K562 (cell line): Measurements from ENCODE around the gene ROMO1. TPM values are rescaled to one million over a fixed set of nuclear protein-coding genes. Genes with fewer than 3 reads are reported as not detected.

Experiments
- CBFB ChIP-seq: sonication (generic); formaldehyde crosslinking; IDR thresholded peaks from 2 replicates; pipeline ENCODE4 v1.4.0; 2020; ENCODE audit warnings: mild to moderate bottlenecking, missing genetic modification reagents
- CCNT2 ChIP-seq: IDR thresholded peaks from 2 replicates; pipeline ENCODE4 v1.6.1; 2011; ENCODE audit warnings: borderline replicate concordance, low read depth, mild to moderate bottlenecking, moderate library complexity, mixed read lengths, low read length; ENCODE audit not compliant: insufficient read length; ENCODE audit errors: extremely low read depth
- E2F1 ChIP-seq: sonication (generic); formaldehyde crosslinking; IDR thresholded peaks from 2 replicates; pipeline ENCODE4 v1.8.1; 2023; ENCODE audit warnings: mild to moderate bottlenecking, missing genetic modification reagents, moderate library complexity
- GTF2B ChIP-seq: IDR thresholded peaks from 2 replicates; pipeline ENCODE4 v1.6.1; 2011; ENCODE audit not compliant: insufficient read length; ENCODE audit errors: extremely low read depth
- HDAC6 ChIP-seq: IDR thresholded peaks from 2 replicates; pipeline ENCODE4 v1.6.1; 2012; ENCODE audit warnings: low read depth, mild to moderate bottlenecking, control low read depth, inconsistent platforms, low read length, moderate library complexity
- NONO ChIP-seq, 2 experiments: fragments of 200-400 bp in 1 of 2; fragments of 450-650 bp in 1 of 2; formaldehyde crosslinking in 1 of 2; IDR thresholded peaks; 2 replicates each; pipeline ENCODE4 v1.6.1; 2017; ENCODE audit warnings: low read depth in 2 of 2, mild to moderate bottlenecking in 2 of 2, moderate library complexity in 2 of 2, low read length in 1 of 2
- PHF8 ChIP-seq: fragments of 200-600 bp; sonication (generic); IDR thresholded peaks from 2 replicates; pipeline ENCODE4 v1.6.1; 2012; ENCODE audit warnings: mixed run types, mild to moderate bottlenecking, inconsistent platforms, low read length, moderate library complexity, borderline replicate concordance
- POLR2B ChIP-seq: fragments of 450-650 bp; IDR thresholded peaks from 2 replicates; pipeline ENCODE4 v1.6.1; 2018; ENCODE audit warnings: low read depth; ENCODE audit not compliant: partially characterized antibody
- POU5F1 ChIP-seq: fragments of 150-350 bp; IDR thresholded peaks from 2 replicates; pipeline ENCODE4 v1.6.1; 2014; ENCODE audit warnings: borderline replicate concordance, low read length, low read depth, mild to moderate bottlenecking; ENCODE audit not compliant: partially characterized antibody
- RBM22 ChIP-seq: fragments of 200-400 bp; formaldehyde crosslinking; IDR thresholded peaks from 2 replicates; pipeline ENCODE4 v1.6.1; 2018; ENCODE audit warnings: low read length, low read depth; ENCODE audit not compliant: poor library complexity, severe bottlenecking
- SIN3A ChIP-seq, 2 experiments: fragments of 150-350 bp in 1 of 2; IDR thresholded peaks; 2 replicates each; pipeline ENCODE4 v1.6.1; 2011 to 2016; ENCODE audit warnings: borderline replicate concordance in 2 of 2, low read depth in 2 of 2, low read length in 2 of 2, mild to moderate bottlenecking in 2 of 2, moderate library complexity in 2 of 2; ENCODE audit not compliant: control insufficient read depth in 1 of 2
- TCF15 ChIP-seq: fragments of 250-450 bp; sonication (Bioruptor Pico); IDR thresholded peaks from 2 replicates; pipeline ENCODE4 v1.8.0; 2022; ENCODE audit warnings: moderate library complexity, mild to moderate bottlenecking, inconsistent platforms
- U2AF1 ChIP-seq: fragments of 200-400 bp; formaldehyde crosslinking; optimal IDR thresholded peaks from 2 replicates; pipeline ENCODE3; 2017; ENCODE audit warnings: mild to moderate bottlenecking, low read depth, low read length, moderate library complexity
- U2AF2 ChIP-seq: fragments of 200-400 bp; formaldehyde crosslinking; optimal IDR thresholded peaks from 2 replicates; pipeline ENCODE3; 2017; ENCODE audit warnings: low read depth, mild to moderate bottlenecking, low read length
- VEZF1 ChIP-seq: fragments of 200-800 bp; sonication (Bioruptor generic); IDR thresholded peaks from 2 replicates; pipeline ENCODE4 v1.6.1; 2017; ENCODE audit warnings: missing genetic modification characterization, missing compliant biosample characterization
- ZFP30 ChIP-seq: fragments of 250-450 bp; sonication (Bioruptor Pico); IDR thresholded peaks from 2 replicates; pipeline ENCODE4 v1.8.0; 2022; ENCODE audit warnings: moderate library complexity, mild to moderate bottlenecking, inconsistent platforms, borderline replicate concordance
- ZNF212 ChIP-seq: fragments of 450-650 bp; formaldehyde crosslinking; IDR thresholded peaks from 2 replicates; pipeline ENCODE4 v1.4.0; 2020; ENCODE audit warnings: mild to moderate bottlenecking
- ZNF740 ChIP-seq, 3 experiments: fragments of 200-800 bp in 1 of 3; sonication (Bioruptor generic) in 1 of 3; sonication (generic) in 1 of 3; formaldehyde crosslinking in 1 of 3; IDR thresholded peaks; 2 replicates each; pipeline versions ENCODE4 v1.6.1 to v1.8.0; 2016 to 2022; ENCODE audit warnings: mild to moderate bottlenecking in 2 of 3, missing compliant biosample characterization in 2 of 3, missing genetic modification characterization in 2 of 3, missing genetic modification reagents in 1 of 3
- ZSCAN32 ChIP-seq: fragments of 450-650 bp; formaldehyde crosslinking; IDR thresholded peaks from 2 replicates; pipeline ENCODE4 v1.4.0; 2020; ENCODE audit warnings: mild to moderate bottlenecking, moderate library complexity
- polyA plus RNA-seq, 8 experiments: library from polyadenylated mRNA; depleted of rRNA in 4 of 8; stranded (reverse) in 5 of 8; unstranded in 3 of 8; fragments of >200 nt; fragmentation: Nextera tagmentation in 2 of 8; fragmentation: Illumina TruSeq in 1 of 8; extraction: Ambion mirVana in 2 of 8; extraction: Trizol in 1 of 8; gene quantifications; 2 replicates each; pipeline versions ENCODE4 v1.2.1 to v1.2.3, GENCODE V29; 2011 to 2014; ENCODE audit warnings: inconsistent platforms in 1 of 8, missing spikeins in 1 of 8
- total RNA-seq, 7 experiments: library from RNA; depleted of rRNA in 6 of 7; stranded (reverse); fragments of >200 nt in 6 of 7; fragmentation: Illumina TruSeq in 2 of 7; extraction: Trizol in 2 of 7; gene quantifications; 2 replicates each; pipeline versions ENCODE4 v1.2.1 to v1.2.3, GENCODE V29; 2011 to 2021; ENCODE audit warnings: low replicate concordance in 1 of 7

Gene ROMO1
- total and polyA plus RNA-seq, 9 of the 15 experiments (the other 6 are each of a cell fraction or from before 2014, with no cell fraction given): 31.8 to 741 (median 226) TPM

- peak; percentile 42 for TF ChIP-seq GTF2B
- peak; percentile 75 to 91 for TF ChIP-seq NONO (IDR thresholded peaks at IDR 0.05; ENCODE audit: low read depth in 2 of 2, low read length in 1 of 2)
- TF ChIP-seq ZFP30: no peak
- TF ChIP-seq VEZF1: peak; percentile 91
- no peak; the same call in 1 of the 2 replicates for TF ChIP-seq CBFB (CRISPR knock-in tag)
- peak; percentile 77 for TF ChIP-seq U2AF1
- TF ChIP-seq CCNT2: peak; percentile 81
- TF ChIP-seq ZNF212 (CRISPR knock-in tag): no peak
- TF ChIP-seq ZNF740 (CRISPR knock-in tag; IDR thresholded peaks at IDR 0.05): peak; percentile 51; the same call in 1 of the 2 replicates
- TF ChIP-seq ZNF740 (tag; IDR thresholded peaks at IDR 0.05): no peak
- peak; percentile 98 for TF ChIP-seq PHF8
- no peak for TF ChIP-seq ZSCAN32 (CRISPR knock-in tag)
- TF ChIP-seq POU5F1: no peak
- no peak for TF ChIP-seq U2AF2
- TF ChIP-seq HDAC6: no peak
- TF ChIP-seq SIN3A (IDR thresholded peaks at IDR 0.05; ENCODE audit: borderline replicate concordance in 2 of 2, control insufficient read depth in 1 of 2, low read depth in 2 of 2, low read length in 2 of 2): peak; percentile 7 to 17; a peak in 1 of 4 replicates
- peak; percentile 85 for TF ChIP-seq RBM22
- TF ChIP-seq TCF15 (CRISPR knock-in tag): no peak
- TF ChIP-seq POLR2B: peak; percentile 93
- peak; percentile 70; the same call in 1 of the 2 replicates for TF ChIP-seq E2F1 (CRISPR knock-in tag)
Measured at GRCh38 chr20:35664466-35665206, 34.6 kb upstream of the ROMO1 start, which contains the start of the genes CPNE1 and RBM12 (continued).
